ENCODE measurements around the gene RIIAD1. TPM values are rescaled to one million over a fixed set of nuclear protein-coding genes. Genes with fewer than 3 reads are reported as not detected.

Gene RIIAD1
- polyA plus RNA-seq, 3 donors, result not detected

GRCh38 chr1:151711951-151712350, 9.4 kb upstream of the RIIAD1 start:
- DNase-seq, result no peak
- no peaks in the 10 kb centered on the region for H3K79me2 ChIP-seq (ENCODE audit: insufficient read depth, low read length)
- no peak overlapping the region for H2AFZ ChIP-seq (ENCODE audit: insufficient read depth, low read depth, low read length, poor library complexity, severe bottlenecking)
- H4K20me1 ChIP-seq (ENCODE audit: insufficient read depth, low read length), result no peaks in the 10 kb centered on the region
- H3K27ac Mint-ChIP-seq, result peak overlapping the region in 1 of 7 donors; percentile 57
- peaks cover 3% of the 10 kb centered on the region for H3K4me1 Mint-ChIP-seq
- no peak overlapping the region for H3K27ac ChIP-seq (ENCODE audit: low read depth in 1 of 2, low read length in 2 of 2)
- no peak overlapping the region for H3K4me3 ChIP-seq (replicated peaks in 1 of 3; ENCODE audit: low read depth in 2 of 3, low read length in 3 of 3)
- no peaks in the 10 kb centered on the region for H3K4me1 ChIP-seq (ENCODE audit: control insufficient read depth in 1 of 2, insufficient read depth in 2 of 2, low read length in 2 of 2)
- intact Hi-C loops (cut with micrococcal nuclease), result no loop called here
- peaks cover 0 to 3% (median 2%) of the 10 kb centered on the region in 7 donors for H3K9me3 Mint-ChIP-seq
- H3K9me3 ChIP-seq (replicated peaks in 1 of 2; ENCODE audit: control insufficient read depth in 1 of 2, insufficient read depth in 1 of 2, low read length in 2 of 2), result no peaks in the 10 kb centered on the region
- 65% methylated on average over 10 of the region's 10 CpGs for WGBS (ENCODE audit: insufficient coverage)
- H3K4me3 Mint-ChIP-seq, result no peak overlapping the region
- no peak for TF ChIP-seq CTCF (IDR thresholded peaks at IDR 0.05)
- H3K27me3 ChIP-seq (ENCODE audit: control insufficient read depth in 2 of 2, insufficient read depth in 2 of 2, low read length in 2 of 2), result peaks cover 13 to 28% of the 10 kb centered on the region in 2 donors
- H3K36me3 ChIP-seq (replicated peaks in 1 of 2; ENCODE audit: control insufficient read depth in 1 of 2, insufficient read depth in 2 of 2, low read length in 2 of 2), result no peaks in the 10 kb centered on the region
- peaks cover 27 to 33% (median 29%) of the 10 kb centered on the region in 3 donors for H3K27me3 Mint-ChIP-seq (ENCODE audit: low read depth in 3 of 3)
- no peak overlapping the region for H3K9ac ChIP-seq (ENCODE audit: insufficient read depth, low read length, poor library complexity, severe bottlenecking)
- peaks cover 2 to 3% of the 10 kb centered on the region in 2 donors for H3K36me3 Mint-ChIP-seq
- no peak overlapping the region for H3K4me2 ChIP-seq (replicated peaks; ENCODE audit: extremely low read depth, low read length, poor library complexity, severe bottlenecking)

GRCh38 chr1:151713044-151713443, 8.3 kb upstream of the RIIAD1 start:
- peaks cover 38 to 44% (median 40%) of the 10 kb centered on the region in 3 donors for H3K27me3 Mint-ChIP-seq (ENCODE audit: low read depth in 3 of 3)
- no peak for TF ChIP-seq CTCF (IDR thresholded peaks at IDR 0.05)
- Histone ChIP-seq H3K79me2 (ENCODE audit: insufficient read depth, low read length) (no peaks in the 10 kb centered on the region), H3K27me3 (ENCODE audit: control insufficient read depth in 2 of 2, insufficient read depth in 2 of 2, low read length in 2 of 2) (peaks cover 24 to 39% of the 10 kb centered on the region in 2 donors), H3K4me1 (ENCODE audit: control insufficient read depth in 1 of 2, insufficient read depth in 2 of 2, low read length in 2 of 2) (no peaks in the 10 kb centered on the region), H3K4me2 (replicated peaks; ENCODE audit: extremely low read depth, low read length, poor library complexity, severe bottlenecking) (no peak overlapping the region), H4K20me1 (ENCODE audit: insufficient read depth, low read length) (no peaks in the 10 kb centered on the region), H3K27ac (ENCODE audit: low read depth in 1 of 2, low read length in 2 of 2) (no peak overlapping the region), H2AFZ (ENCODE audit: insufficient read depth, low read depth, low read length, poor library complexity, severe bottlenecking) (no peak overlapping the region), H3K9ac (ENCODE audit: insufficient read depth, low read length, poor library complexity, severe bottlenecking) (no peak overlapping the region), H3K4me3 (replicated peaks in 1 of 3; ENCODE audit: low read depth in 2 of 3, low read length in 3 of 3) (no peak overlapping the region), H3K9me3 (replicated peaks in 1 of 2; ENCODE audit: control insufficient read depth in 1 of 2, insufficient read depth in 1 of 2, low read length in 2 of 2) (no peaks in the 10 kb centered on the region), H3K36me3 (replicated peaks in 1 of 2; ENCODE audit: control insufficient read depth in 1 of 2, insufficient read depth in 2 of 2, low read length in 2 of 2) (no peaks in the 10 kb centered on the region)
- peaks cover 4 to 6% of the 10 kb centered on the region in 2 donors for H3K36me3 Mint-ChIP-seq
- H3K9me3 Mint-ChIP-seq, result peaks cover 0 to 10% (median 4%) of the 10 kb centered on the region in 7 donors
- no peak for DNase-seq
- 78% methylated on average over 2 of the region's 2 CpGs for WGBS (ENCODE audit: insufficient coverage)
- H3K27ac Mint-ChIP-seq, result no peak overlapping the region
- intact Hi-C loops (cut with micrococcal nuclease), result no loop called here
- peaks cover 7% of the 10 kb centered on the region for H3K4me1 Mint-ChIP-seq
- no peak overlapping the region for H3K4me3 Mint-ChIP-seq

Measured in CD14-positive monocyte (primary cell).